Adipocyte (in vitro differentiated cells): ENCODE data around the gene FNBP1L.
A peak's percentile ranks its signal among the peaks of the same experiment; 100 is the strongest.

Source experiments
- DNase-seq: peaks from one replicate; pipeline ENCODE4 v3.0.0-alpha.2; 2015; ENCODE audit warnings: low read depth
- H3K27me3 ChIP-seq: replicated peaks from 2 replicates; pipeline ENCODE4 v1.7.0; 2013; ENCODE audit warnings: mild to moderate bottlenecking, low read length, moderate library complexity; ENCODE audit not compliant: control insufficient read depth, insufficient read depth
- H3K36me3 ChIP-seq: 2 replicates; pipeline ENCODE4 v1.7.0; 2013; ENCODE audit warnings: low read length, mild to moderate bottlenecking, moderate library complexity; ENCODE audit not compliant: control insufficient read depth, insufficient read depth, severe bottlenecking
- H3K4me1 ChIP-seq: 2 replicates; pipeline ENCODE4 v1.7.0; 2013; ENCODE audit warnings: mild to moderate bottlenecking, low read length, moderate library complexity; ENCODE audit not compliant: control insufficient read depth, insufficient read depth
- H3K4me3 ChIP-seq: 2 replicates; pipeline ENCODE4 v1.7.0; 2013; ENCODE audit warnings: mild to moderate bottlenecking, low read length, moderate library complexity
- H3K9ac ChIP-seq: 2 replicates; pipeline ENCODE4 v1.7.0; 2013; ENCODE audit warnings: mild to moderate bottlenecking, low read length, moderate library complexity
- H3K9me3 ChIP-seq: 2 replicates; pipeline ENCODE4 v1.7.0; 2013; ENCODE audit warnings: mild to moderate bottlenecking, low read length, moderate library complexity; ENCODE audit not compliant: control insufficient read depth

The FNBP1L gene

DNA sequence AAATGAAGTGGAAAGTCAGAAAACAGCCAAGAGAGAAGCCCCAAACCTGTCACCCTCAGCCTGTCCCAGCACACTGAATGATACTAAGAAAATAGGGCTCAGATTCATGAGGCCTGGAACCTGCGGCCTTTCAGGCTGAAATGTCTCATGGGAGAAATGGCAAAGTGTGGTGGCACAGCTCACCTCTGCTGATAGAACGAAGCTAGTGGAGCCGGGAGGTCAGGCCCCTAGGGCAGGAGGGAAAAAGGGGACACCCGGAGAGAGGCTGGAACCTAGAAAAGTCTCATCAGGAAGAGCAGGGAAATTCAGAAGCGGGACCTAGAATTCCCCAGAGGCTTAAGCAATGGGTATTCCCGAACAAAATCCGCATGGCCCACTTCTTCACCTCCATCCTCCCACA lies 126.6 kb downstream of the FNBP1L start:
- Histone ChIP-seq H3K9ac (no peak overlapping the region), H3K9me3 (no peaks in the 10 kb centered on the region), H3K4me1 (peaks cover 14% of the 10 kb centered on the region), H3K27me3 (no peaks in the 10 kb centered on the region), H3K36me3 (peaks cover 87% of the 10 kb centered on the region), H3K4me3 (no peak overlapping the region)
- DNase-seq: no peak

DNA sequence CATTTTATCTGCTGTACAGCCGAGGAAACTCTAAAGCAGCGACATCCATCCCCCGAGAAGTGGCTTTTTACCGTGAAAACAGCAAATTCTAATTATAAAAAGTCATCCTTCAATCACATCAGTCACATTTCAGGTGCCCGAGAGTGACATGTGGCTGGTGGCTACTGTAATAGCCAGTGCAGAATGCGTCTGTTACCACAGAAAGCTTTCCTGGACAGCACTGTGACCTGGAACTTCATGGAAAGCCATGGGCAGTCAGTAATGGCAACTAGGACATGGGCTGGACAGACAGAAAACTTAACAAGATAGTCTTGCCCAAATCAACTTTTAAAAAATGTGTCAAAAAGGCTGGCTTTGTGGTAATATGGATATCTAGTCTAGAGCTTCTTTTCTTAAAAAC lies 127.1 kb downstream of the FNBP1L start:
- DNase-seq: no peak
- peaks cover 85% of the 10 kb centered on the region for H3K36me3 ChIP-seq
- H3K9me3 ChIP-seq: no peaks in the 10 kb centered on the region
- H3K4me3 ChIP-seq: no peak overlapping the region
- no peaks in the 10 kb centered on the region for H3K27me3 ChIP-seq
- H3K9ac ChIP-seq: no peak overlapping the region
- H3K4me1 ChIP-seq: peaks cover 19% of the 10 kb centered on the region

DNA sequence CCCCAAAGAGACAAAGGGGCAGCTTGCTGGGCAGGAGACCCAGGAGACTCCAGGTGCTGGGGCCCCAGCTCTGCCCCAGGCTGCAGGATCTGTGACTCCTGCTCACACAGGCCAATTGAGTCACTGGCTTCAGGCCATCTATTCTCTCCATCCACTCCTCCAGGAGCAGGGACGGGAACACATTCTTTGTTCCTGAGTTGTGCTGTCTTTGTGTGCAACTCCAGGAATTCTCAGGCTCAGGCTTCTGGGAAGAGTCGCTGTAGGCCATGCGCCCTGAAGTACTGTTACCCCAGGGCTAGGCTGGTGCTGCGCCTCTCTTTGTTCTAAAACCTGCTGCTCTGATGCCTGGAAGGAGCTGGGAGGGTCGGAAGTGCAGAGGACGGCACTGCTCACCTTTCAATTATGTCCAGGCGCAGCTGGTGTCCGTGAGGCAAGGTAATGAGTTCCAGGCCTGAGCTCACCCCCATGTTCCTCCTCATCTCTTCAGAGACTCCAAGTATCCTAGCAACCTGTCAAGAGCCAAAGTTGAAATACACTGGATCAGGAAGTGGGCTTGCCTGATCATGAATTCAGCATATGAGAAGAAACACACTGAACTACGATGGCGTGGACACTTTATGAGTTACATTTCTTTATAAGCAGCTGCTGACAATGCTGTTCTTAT lies 127.8 kb downstream of the FNBP1L start:
- no peak for DNase-seq
- no peak overlapping the region for H3K4me3 ChIP-seq
- H3K9me3 ChIP-seq: no peaks in the 10 kb centered on the region
- peaks cover 86% of the 10 kb centered on the region for H3K36me3 ChIP-seq
- H3K4me1 ChIP-seq: peaks cover 24% of the 10 kb centered on the region
- peak overlapping the region; percentile 30 for H3K9ac ChIP-seq
- H3K27me3 ChIP-seq: no peaks in the 10 kb centered on the region

DNA sequence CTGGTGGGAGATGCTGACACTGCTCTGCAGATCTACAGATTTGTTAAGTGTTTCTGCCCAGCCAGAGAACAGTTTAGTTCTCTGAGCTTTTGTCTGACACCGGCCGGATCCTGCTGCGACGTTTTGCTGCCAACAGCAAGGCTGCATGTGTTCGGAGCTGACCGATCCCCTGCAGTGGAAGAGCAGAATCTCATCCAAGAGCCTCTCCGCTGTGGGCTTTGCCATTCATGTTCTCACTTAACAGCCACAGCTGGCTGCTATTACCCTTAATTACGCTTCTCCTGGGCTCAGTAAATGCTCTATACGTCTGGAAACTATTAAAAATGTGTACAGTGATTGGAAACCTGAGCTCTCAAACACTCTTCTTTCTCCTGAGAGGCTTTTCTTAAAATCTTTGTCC lies 128.4 kb downstream of the FNBP1L start:
- Histone ChIP-seq H3K36me3 (peaks cover 88% of the 10 kb centered on the region), H3K27me3 (no peaks in the 10 kb centered on the region), H3K4me3 (no peak overlapping the region), H3K9ac (peak overlapping the region; percentile 30), H3K4me1 (peaks cover 24% of the 10 kb centered on the region), H3K9me3 (no peaks in the 10 kb centered on the region)
- DNase-seq: peak; percentile 73

DNA sequence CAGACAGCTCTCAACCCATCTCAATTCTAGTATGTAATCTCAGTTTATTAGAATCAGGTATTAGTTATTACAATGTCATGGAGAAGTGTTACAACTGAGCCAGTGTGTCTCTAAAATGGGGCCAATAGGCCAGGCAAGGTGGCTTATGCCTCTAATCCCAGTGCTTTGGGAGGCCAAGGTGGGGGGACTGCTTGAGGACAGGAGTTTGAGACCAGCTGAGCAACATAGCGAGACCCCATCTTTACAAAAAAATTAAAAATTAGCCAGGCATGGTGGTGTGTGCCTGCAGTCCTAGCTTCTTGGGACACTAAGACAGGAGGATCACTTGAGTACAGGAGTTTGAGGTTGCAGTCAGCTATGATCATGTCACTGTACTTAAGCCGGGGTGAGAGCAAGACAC lies 128.8 kb downstream of the FNBP1L start:
- no peak for DNase-seq
- H3K9me3 ChIP-seq: no peaks in the 10 kb centered on the region
- peak overlapping the region; percentile 30 for H3K9ac ChIP-seq
- H3K4me1 ChIP-seq: peaks cover 24% of the 10 kb centered on the region
- H3K27me3 ChIP-seq: no peaks in the 10 kb centered on the region
- no peak overlapping the region for H3K4me3 ChIP-seq
- H3K36me3 ChIP-seq: peaks cover 88% of the 10 kb centered on the region

DNA sequence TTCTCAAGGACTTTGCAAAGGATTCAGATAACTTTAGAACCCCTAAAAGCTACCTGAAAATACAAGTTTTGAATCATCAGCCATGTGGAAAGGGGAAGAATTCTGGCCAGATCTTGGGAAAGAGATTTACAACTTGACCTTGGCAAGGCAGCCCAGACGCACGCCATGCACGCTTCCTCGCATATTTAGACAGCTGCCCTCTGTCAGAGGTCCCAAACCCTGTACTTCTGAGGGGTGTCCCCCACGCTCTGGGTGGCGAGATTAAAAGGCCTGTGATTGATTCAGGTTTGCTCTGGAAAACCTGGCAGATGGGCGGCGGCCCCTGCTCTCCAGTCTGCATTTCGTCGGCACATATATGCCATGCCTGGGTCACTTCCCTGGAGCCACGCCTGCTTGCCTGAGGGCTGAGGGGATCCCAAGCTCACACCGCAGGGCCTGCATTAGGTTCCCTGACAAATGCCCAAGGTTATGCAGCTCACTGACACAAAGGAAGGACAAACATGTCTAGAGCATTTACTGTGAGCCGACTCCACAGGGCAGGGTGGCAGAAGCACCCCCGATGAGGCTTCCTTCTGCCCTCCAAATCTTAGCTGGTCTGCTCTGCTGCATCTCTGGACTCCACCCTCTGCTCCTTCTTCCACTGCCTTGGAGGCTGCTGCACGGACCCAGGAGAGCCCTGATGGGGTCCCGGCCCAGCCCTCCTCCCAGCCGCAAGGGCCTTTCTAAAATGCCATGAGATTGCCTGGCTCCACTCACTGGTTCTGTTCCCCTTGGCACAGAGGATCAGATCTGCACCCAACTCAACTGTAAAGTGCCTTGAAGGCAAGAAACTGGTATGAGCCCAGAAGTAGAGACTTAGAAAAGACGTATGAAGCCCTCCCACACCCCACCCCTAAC lies 129.9 kb downstream of the FNBP1L start:
- Histone ChIP-seq H3K9ac (no peak overlapping the region), H3K4me1 (peaks cover 24% of the 10 kb centered on the region), H3K4me3 (no peak overlapping the region), H3K9me3 (no peaks in the 10 kb centered on the region), H3K36me3 (peaks cover 88% of the 10 kb centered on the region), H3K27me3 (no peaks in the 10 kb centered on the region)
- DNase-seq: no peak

DNA sequence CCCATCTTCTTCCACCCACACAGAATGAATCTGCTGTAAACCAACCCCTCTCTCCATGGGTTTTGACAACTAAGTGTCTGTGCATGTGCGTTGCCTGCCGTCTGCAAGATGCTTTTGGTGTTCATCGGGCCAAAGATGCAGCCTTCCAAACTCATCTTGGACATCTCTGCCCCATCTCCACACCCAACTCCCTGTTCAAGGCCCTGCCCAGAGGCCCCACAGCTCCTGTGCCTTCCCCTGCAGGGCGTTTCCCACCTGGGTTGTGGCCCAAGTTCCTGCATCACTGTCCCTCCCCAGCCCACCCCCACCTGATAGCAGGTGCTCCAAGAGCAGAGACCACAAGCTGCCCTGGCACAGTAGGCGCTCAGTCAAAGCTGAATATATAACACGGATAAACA lies 130.5 kb downstream of the FNBP1L start:
- H3K9ac ChIP-seq: no peak overlapping the region
- no peaks in the 10 kb centered on the region for H3K27me3 ChIP-seq
- no peak for DNase-seq
- H3K4me3 ChIP-seq: no peak overlapping the region
- no peaks in the 10 kb centered on the region for H3K9me3 ChIP-seq
- H3K4me1 ChIP-seq: peaks cover 27% of the 10 kb centered on the region
- H3K36me3 ChIP-seq: peaks cover 89% of the 10 kb centered on the region

DNA sequence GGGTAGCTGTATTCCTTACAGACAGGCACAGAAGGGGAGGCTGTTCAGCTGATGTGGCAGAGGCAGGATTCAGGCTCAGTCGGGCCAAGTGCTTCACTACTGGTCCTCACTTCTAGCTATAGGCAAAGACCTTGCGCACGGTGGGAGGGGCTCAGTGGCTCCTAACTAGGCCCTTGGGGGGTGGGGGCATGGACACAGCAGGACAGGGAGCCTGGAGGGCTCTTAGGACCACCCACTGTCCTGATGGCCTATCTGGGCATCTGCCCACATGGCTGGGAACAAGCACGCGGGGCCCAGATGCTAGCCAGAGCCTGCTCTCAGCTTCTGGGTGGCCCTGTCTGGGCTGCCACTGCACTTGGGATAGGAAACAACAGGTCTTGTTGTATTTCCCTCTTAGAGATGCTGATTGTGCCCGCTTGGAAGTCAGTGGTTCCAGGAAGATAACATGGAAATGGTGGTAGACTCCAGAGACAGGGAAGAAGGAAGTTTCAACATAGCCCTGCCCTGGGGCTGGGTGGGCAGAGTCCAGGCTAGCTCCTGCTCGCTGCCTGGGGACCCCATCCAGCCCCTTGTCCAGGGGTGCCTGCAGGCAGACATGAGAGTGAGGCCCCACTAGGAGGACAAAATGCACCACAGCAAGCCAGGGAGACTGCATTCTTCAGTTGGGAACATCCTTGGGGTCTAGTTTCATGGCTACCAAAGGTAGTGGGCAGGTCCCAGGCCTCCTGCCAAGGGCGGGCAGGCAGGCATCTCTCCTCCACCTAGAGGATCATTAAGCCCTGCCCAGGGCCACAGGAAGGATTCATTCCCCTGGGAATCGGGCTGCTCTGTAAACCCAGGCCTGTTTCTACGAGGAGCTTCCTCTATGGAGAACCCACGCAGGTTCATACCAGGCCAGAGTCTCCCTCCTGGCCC lies 131.2 kb downstream of the FNBP1L start:
- Histone ChIP-seq H3K9me3 (no peaks in the 10 kb centered on the region), H3K4me3 (no peak overlapping the region), H3K36me3 (peaks cover 88% of the 10 kb centered on the region), H3K27me3 (no peaks in the 10 kb centered on the region), H3K9ac (peak overlapping the region; percentile 63), H3K4me1 (peaks cover 34% of the 10 kb centered on the region)
- DNase-seq: no peak

DNA sequence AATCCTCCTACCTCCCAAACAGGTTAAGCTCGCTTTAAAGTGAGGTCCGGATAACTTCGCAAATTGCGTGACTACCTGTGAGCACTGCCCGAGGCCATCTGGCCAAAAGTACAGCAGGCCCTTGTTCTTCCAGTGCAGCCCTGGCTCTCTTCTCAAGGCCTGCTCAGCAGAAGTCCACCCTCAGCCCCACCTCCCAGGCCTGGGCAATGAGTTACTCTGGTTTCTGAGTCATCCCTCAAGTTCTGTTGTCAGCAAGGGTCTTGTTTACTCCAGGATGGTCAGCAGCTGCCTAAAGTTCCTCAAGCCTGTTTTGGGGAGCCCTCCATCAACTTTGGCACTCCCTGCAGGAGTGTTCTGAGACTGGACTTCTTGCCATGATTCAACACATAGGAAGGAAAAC lies 132.0 kb downstream of the FNBP1L start:
- Histone ChIP-seq H3K27me3 (no peaks in the 10 kb centered on the region), H3K9ac (peak overlapping the region; percentile 63), H3K4me3 (no peak overlapping the region), H3K4me1 (peaks cover 41% of the 10 kb centered on the region), H3K36me3 (peaks cover 81% of the 10 kb centered on the region), H3K9me3 (no peaks in the 10 kb centered on the region)
- DNase-seq: peak; percentile 82

DNA sequence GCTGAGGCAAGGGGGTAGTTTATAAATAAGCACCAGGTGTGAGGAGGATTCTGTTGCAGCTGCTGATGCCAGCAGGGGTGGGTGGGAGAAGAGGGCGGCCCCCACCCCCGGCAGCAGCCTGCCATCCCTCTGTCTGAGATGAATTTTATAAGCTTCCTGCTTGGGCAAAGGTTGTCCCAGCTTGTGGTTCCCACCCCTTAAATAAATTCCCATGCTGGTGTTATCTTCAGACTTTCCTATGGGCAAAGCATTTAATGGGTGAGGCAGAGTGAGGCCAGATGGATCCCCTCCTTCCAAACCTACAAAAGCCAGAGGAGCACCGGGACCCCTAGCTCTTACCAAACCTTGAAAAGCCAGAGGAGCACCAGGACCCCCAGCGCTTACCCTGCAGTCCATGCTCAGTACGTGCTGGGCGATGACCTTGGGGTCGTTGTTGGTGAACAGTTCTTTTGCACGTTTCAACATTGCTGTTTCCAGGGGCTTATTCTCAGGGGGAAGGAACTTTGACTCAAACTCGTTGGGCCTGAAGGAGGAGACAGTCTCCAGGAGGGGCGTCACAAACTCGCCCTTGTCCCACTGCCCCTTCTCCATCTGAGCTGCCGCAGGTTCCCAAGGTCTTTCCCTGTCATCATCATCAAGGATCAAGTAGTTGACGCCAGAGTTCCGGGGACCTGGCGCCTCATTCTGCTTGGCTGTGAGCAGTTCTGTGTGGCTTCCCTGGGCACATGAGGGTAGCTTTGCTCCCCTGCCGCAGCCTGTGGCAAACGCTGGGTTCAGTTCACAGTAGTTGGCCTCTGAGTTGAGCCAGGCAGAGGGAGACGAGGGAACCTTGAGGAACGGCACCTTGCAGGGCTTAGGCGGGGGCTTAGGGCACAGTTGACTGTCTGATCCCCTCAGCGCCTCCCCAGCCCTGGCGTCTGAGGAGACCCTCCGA lies 134.3 kb downstream of the FNBP1L start:
- no peaks in the 10 kb centered on the region for H3K27me3 ChIP-seq
- H3K9me3 ChIP-seq: no peaks in the 10 kb centered on the region
- no peak overlapping the region for H3K9ac ChIP-seq
- no peak overlapping the region for H3K4me3 ChIP-seq
- no peak for DNase-seq
- H3K36me3 ChIP-seq: peaks cover 73% of the 10 kb centered on the region
- H3K4me1 ChIP-seq: peaks cover 44% of the 10 kb centered on the region
